Panc1 (cell line): ENCODE measurements around the gene CLSTN2.

Experiments
- CTCF ChIP-seq: fragments of 450-650 bp; IDR thresholded peaks from 2 replicates; pipeline ENCODE4 v1.5.1; 2017; ENCODE audit warnings: mild to moderate bottlenecking
- POLR2AphosphoS5 ChIP-seq: IDR thresholded peaks from 2 replicates; pipeline ENCODE4 v1.6.1; 2012; ENCODE audit warnings: mild to moderate bottlenecking, low read depth, low read length, moderate library complexity

- TF ChIP-seq POLR2AphosphoS5 (no peak), CTCF (no peak)
Observed at GRCh38 chr3:140089403-140090072, 154.6 kb downstream of the CLSTN2 start.
